Tibial nerve (tissue), 4 donors: ENCODE measurements around the gene MFSD12. TPM values are rescaled to one million over a fixed set of nuclear protein-coding genes. Genes with fewer than 3 reads are reported as not detected.

Experiments used
- DNase-seq, 2 donors: peaks; one replicate each; pipeline ENCODE4 v3.0.0-alpha.2; 2019; ENCODE audit warnings: low spot score in 2 of 2
- H3K27ac ChIP-seq, 4 donors: fragments of 200-600 bp; sonication (generic) in 3 of 4; one replicate each; pipeline ENCODE4 v1.5.1; 2017 to 2019; ENCODE audit warnings: mild to moderate bottlenecking in 1 of 4
- H3K27me3 ChIP-seq, 2 donors: fragments of 200-600 bp; sonication (generic) in 1 of 2; one replicate each; pipeline versions ENCODE4 v1.5.1 to v1.6.0; 2017 to 2019
- H3K36me3 ChIP-seq, 3 donors: fragments of 200-600 bp; sonication (generic); one replicate each; pipeline ENCODE4 v1.5.1; 2018 to 2019
- H3K4me1 ChIP-seq, 4 donors: fragments of 200-600 bp; sonication (generic) in 3 of 4; one replicate each; pipeline ENCODE4 v1.5.1; 2017 to 2019
- H3K4me3 ChIP-seq, 4 donors: fragments of 200-600 bp; sonication (generic) in 3 of 4; one replicate each; pipeline ENCODE4 v1.5.1; 2017 to 2019; ENCODE audit warnings: mild to moderate bottlenecking in 1 of 4, moderate library complexity in 1 of 4
- H3K9me3 ChIP-seq, 4 donors: fragments of 200-600 bp; sonication (generic) in 3 of 4; one replicate each; pipeline ENCODE4 v1.5.1; 2017 to 2019
- CTCF ChIP-seq, 5 experiments: fragments of 200-600 bp in 3 of 5; fragments of 450-650 bp in 2 of 5; sonication (generic) in 3 of 5; IDR thresholded peaks; one replicate each; pipeline ENCODE4 v1.5.1; 2016 to 2019; ENCODE audit warnings: antibody characterized with exemption in 5 of 5, mild to moderate bottlenecking in 3 of 5, moderate library complexity in 2 of 5
- EP300 ChIP-seq, 2 donors: sonication (generic); formaldehyde crosslinking; IDR thresholded peaks; one replicate each; pipeline ENCODE4 v1.6.1; 2017; ENCODE audit warnings: antibody characterized with exemption in 2 of 2, mild to moderate bottlenecking in 1 of 2
- POLR2A ChIP-seq, 2 donors: fragments of 450-650 bp; IDR thresholded peaks; one replicate each; pipeline ENCODE4 v1.6.1; 2017; ENCODE audit warnings: antibody characterized with exemption in 2 of 2, mild to moderate bottlenecking in 2 of 2, moderate library complexity in 2 of 2
- WGBS, 2 donors: methylation state at CpG; one replicate each; pipeline ENCODE4 v1.1.5; 2018; 5-methylcytosine and 5-hydroxymethylcytosine counted together
- total RNA-seq, 4 donors: library from RNA; depleted of rRNA; stranded (reverse); fragments of >200 nt; gene quantifications; one replicate each; pipeline ENCODE4 v1.1.0, GENCODE V29; 2016

MFSD12 gene
- total RNA-seq, 4 donors from 2014 or later = 45.7 to 108 (median 62.8) TPM

GRCh38 chr19:3573858-3574637, 16.7 kb upstream of the MFSD12 start:
- Histone ChIP-seq H3K27me3 (no peaks in the 10 kb centered on the region), H3K9me3 (no peaks in the 10 kb centered on the region), H3K4me3 (peak overlapping the region; percentile 63 to 85 (median 70)), H3K36me3 (peaks cover 0 to 33% (median 2%) of the 10 kb centered on the region in 3 donors), H3K4me1 (peaks cover 0 to 67% (median 23%) of the 10 kb centered on the region in 4 donors), H3K27ac (peak overlapping the region in 3 of 4 donors; percentile 83 to 88 (median 86))
- DNase-seq = peak; percentile 71 to 75
- no peak for TF ChIP-seq EP300 (IDR thresholded peaks at IDR 0.05)
- no peak for TF ChIP-seq POLR2A (IDR thresholded peaks at IDR 0.05)
- no peak for TF ChIP-seq CTCF (IDR thresholded peaks at IDR 0.05)
- 56 to 60% methylated on average over 40 to 54 of the region's 55 CpGs for WGBS, 2 donors

DNA sequence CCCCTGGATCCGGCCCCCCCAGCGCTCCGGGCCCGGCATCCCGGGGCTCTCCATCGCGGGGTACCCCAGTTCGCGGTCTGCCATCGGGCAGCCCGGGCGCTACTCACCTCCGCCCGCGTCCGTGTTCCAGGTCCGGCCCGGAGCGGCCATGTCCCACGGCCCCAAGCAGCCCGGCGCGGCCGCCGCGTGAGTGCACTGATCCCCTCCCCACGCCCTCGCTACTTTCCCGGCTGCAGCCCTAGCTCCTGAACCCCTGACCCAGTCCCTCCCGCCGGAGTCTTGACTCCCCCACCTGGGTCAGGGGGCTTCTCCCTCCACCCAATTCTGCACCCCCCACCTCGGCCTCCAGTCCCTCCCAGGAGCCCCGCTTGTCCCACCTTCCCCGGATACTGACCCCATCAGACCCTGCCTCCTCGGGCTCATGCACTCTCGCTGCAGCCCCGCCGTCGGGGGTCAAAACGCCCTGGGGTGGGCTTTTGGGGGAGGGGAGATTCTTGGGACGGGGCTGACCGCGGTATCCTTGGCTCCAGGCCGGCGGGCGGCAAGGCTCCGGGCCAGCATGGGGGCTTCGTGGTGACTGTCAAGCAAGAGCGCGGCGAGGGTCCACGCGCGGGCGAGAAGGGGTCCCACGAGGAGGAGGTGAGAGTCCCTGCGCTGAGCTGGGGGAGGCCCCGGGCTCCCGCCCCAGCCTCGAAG, 15.9 kb upstream of the MFSD12 start:
- Histone ChIP-seq H3K4me1 (peaks cover 0 to 67% (median 23%) of the 10 kb centered on the region in 4 donors), H3K36me3 (peaks cover 0 to 33% (median 2%) of the 10 kb centered on the region in 3 donors), H3K27me3 (no peaks in the 10 kb centered on the region), H3K9me3 (no peaks in the 10 kb centered on the region), H3K4me3 (peak overlapping the region; percentile 63 to 85 (median 70)), H3K27ac (peak overlapping the region; percentile 65 to 88 (median 84))
- DNase-seq = no peak
- TF ChIP-seq CTCF (IDR thresholded peaks at IDR 0.05) (no peak), EP300 (IDR thresholded peaks at IDR 0.05) (no peak), POLR2A (IDR thresholded peaks at IDR 0.05) (no peak)
- WGBS, 2 donors = 2 to 4% methylated on average over 34 of the region's 60 CpGs

- Histone ChIP-seq H3K4me3 (peak within 1 kb of the TSS; percentile 63 to 85 (median 70)), H3K27ac (peak within 1 kb of the TSS; percentile 65 to 88 (median 84)), H3K4me1 (peaks cover 0 to 67% (median 23%) of the 10 kb centered on the region in 4 donors), H3K9me3 (no peaks in the 10 kb centered on the region), H3K36me3 (peaks cover 0 to 29% (median 2%) of the 10 kb centered on the region in 3 donors), H3K27me3 (no peaks in the 10 kb centered on the region)
- TF ChIP-seq CTCF (IDR thresholded peaks at IDR 0.05) (peak in 1 of 5 experiments; percentile 5), EP300 (IDR thresholded peaks at IDR 0.05) (no peak), POLR2A (IDR thresholded peaks at IDR 0.05) (peak in 1 of 2 donors; percentile 34)
- WGBS, 2 donors = 0% methylated on average over 4 to 20 of the region's 30 CpGs
- DNase-seq = no peak
Measured at GRCh38 chr19:3572855-3573161, 15.4 kb upstream of the MFSD12 start, which contains the start of gene HMG20B. Gene HMG20B (plus strand): TSS chr19:3572944. CDS start chr19:3573310, 366 bp downstream.

GRCh38 chr19:3572132-3572854, 14.9 kb upstream of the MFSD12 start:
- H3K4me3 ChIP-seq = peak overlapping the region; percentile 25 to 85 (median 68)
- no peaks in the 10 kb centered on the region for H3K9me3 ChIP-seq
- WGBS, 2 donors = 1% methylated on average over 25 to 46 of the region's 48 CpGs
- H3K36me3 ChIP-seq = peaks cover 0 to 27% (median 2%) of the 10 kb centered on the region in 3 donors
- H3K27me3 ChIP-seq = no peaks in the 10 kb centered on the region
- peaks cover 0 to 67% (median 23%) of the 10 kb centered on the region in 4 donors for H3K4me1 ChIP-seq
- H3K27ac ChIP-seq = peak overlapping the region; percentile 65 to 88 (median 78)
- peak; percentile 46 to 91 for TF ChIP-seq EP300 (IDR thresholded peaks at IDR 0.05)
- TF ChIP-seq CTCF (IDR thresholded peaks at IDR 0.05) = peak in 1 of 5 experiments; percentile 6
- TF ChIP-seq POLR2A (IDR thresholded peaks at IDR 0.05) = no peak
- peak; percentile 99 for DNase-seq
